Testis (tissue), 3 donors: ENCODE data around the gene SLC5A10. TPM values are rescaled to one million over a fixed set of nuclear protein-coding genes. Genes with fewer than 3 reads are reported as not detected.

Experiments
- DNase-seq: peaks from one replicate; pipeline ENCODE4 v3.0.0-alpha.2; 2019
- H3K27ac ChIP-seq, 2 donors: fragments of 200-600 bp; sonication (generic); one replicate each; pipeline ENCODE4 v1.5.1; 2019
- H3K27me3 ChIP-seq: fragments of 200-600 bp; sonication (generic); one replicate; pipeline ENCODE4 v1.5.1; 2019
- H3K36me3 ChIP-seq: fragments of 200-600 bp; sonication (generic); one replicate; pipeline ENCODE4 v1.5.1; 2017; ENCODE audit warnings: low read depth; ENCODE audit errors: missing control alignments
- H3K4me1 ChIP-seq: fragments of 200-600 bp; sonication (generic); one replicate; pipeline ENCODE4 v1.5.1; 2019
- H3K4me3 ChIP-seq, 2 donors: fragments of 200-600 bp; sonication (generic); one replicate each; pipeline ENCODE4 v1.5.1; 2017 to 2019
- H3K9me3 ChIP-seq: fragments of 200-600 bp; sonication (generic); one replicate; pipeline ENCODE4 v1.5.1; 2017
- CTCF ChIP-seq, 3 experiments: fragments of 450-650 bp in 2 of 3; fragments of 200-600 bp in 1 of 3; sonication (generic) in 1 of 3; IDR thresholded peaks; one replicate each; pipeline ENCODE4 v1.5.1; 2016 to 2019; ENCODE audit warnings: antibody characterized with exemption in 3 of 3, mild to moderate bottlenecking in 2 of 3, moderate library complexity in 1 of 3
- POLR2A ChIP-seq: fragments of 450-650 bp; IDR thresholded peaks from one replicate; pipeline ENCODE4 v1.6.1; 2017; ENCODE audit warnings: antibody characterized with exemption, mild to moderate bottlenecking, moderate library complexity
- WGBS, 2 donors: methylation state at CpG; one replicate each; pipeline ENCODE4 v1.1.5; 2018; 5-methylcytosine and 5-hydroxymethylcytosine counted together
- intact Hi-C: fragments of 100-400 bp; cut with DNase I; formaldehyde crosslinking; loops from one replicate; pipeline ENCODE4 v1.15.1; 2023; ENCODE audit warnings: low total_unique reads
- polyA plus RNA-seq: library from polyadenylated mRNA; stranded (reverse); fragments of 350-450 nt; fragmentation: Illumina TruSeq; extraction: RNeasy Lipid Tissue Mini Kit (QIAGEN cat#74804); gene quantifications from one replicate; pipeline ENCODE4 v1.2.3, GENCODE V29; 2014; ENCODE audit warnings: low read depth, low replicate concordance; ENCODE audit not compliant: insufficient read depth
- total RNA-seq, 2 donors: library from RNA; depleted of rRNA; stranded (reverse); fragments of >200 nt; gene quantifications; one replicate each; pipeline ENCODE4 v1.2.3, GENCODE V29; 2016

SLC5A10 gene
- total and polyA plus RNA-seq, 3 donors from 2014 or later: 0.98 to 1.1 (median 1.1) TPM

DNA sequence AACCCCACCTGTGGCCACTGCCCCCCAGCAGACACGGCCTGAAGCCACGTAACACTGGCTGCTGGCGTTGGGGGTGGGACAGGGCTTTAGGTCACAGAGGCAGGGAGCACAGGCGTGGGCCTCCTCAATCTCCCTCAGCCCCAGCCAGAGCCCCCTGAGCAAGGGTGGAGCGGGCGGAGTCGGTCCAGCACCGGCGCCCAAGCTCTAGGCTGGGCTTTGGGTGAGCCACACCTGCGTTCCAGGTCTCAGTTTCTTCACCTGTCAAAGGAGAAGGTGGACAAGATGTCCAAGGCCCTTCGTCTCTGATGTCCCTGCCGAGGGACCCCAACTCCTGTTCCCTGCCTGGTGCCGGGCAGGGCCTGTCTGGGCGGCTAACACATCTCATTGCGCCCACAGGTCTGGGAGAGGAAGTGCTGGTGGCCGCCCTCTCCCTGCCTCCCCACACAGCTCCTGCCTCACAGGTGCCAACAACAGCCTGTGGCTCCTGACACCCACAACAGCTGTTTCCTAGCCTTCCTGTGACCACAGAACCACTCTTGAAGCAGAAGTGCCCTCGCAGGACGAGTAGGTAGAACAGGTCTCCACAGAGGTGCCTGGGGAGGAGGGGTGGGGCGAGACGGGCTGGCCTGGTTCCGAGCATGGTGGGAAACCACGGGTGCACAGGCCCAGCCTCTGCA is 40.6 kb downstream of the SLC5A10 start:
- TF ChIP-seq POLR2A (no peak), CTCF (IDR thresholded peaks at IDR 0.05) (no peak)
- Histone ChIP-seq H3K36me3 (no peaks in the 10 kb centered on the region), H3K27ac (no peak overlapping the region), H3K4me3 (no peak overlapping the region), H3K9me3 (no peaks in the 10 kb centered on the region), H3K27me3 (no peaks in the 10 kb centered on the region), H3K4me1 (no peaks in the 10 kb centered on the region)
- intact Hi-C loops: no loop called here
- WGBS, 2 donors: 86 to 100% methylated on average over 5 to 22 of the region's 22 CpGs
- DNase-seq: no peak

- Histone ChIP-seq H3K4me1 (no peaks in the 10 kb centered on the region), H3K36me3 (no peaks in the 10 kb centered on the region), H3K27ac (no peak overlapping the region), H3K4me3 (no peak overlapping the region), H3K9me3 (no peaks in the 10 kb centered on the region), H3K27me3 (no peaks in the 10 kb centered on the region)
- intact Hi-C loops: no loop called here
- WGBS, 2 donors: 49 to 66% methylated on average over 10 to 16 of the region's 16 CpGs
- no peak for DNase-seq
- no peak for TF ChIP-seq CTCF (IDR thresholded peaks at IDR 0.05)
- no peak for TF ChIP-seq POLR2A
These were observed 42.1 kb downstream of the SLC5A10 start for GRCh38 chr17:18993905-18994526.

GRCh38 chr17:18994631-18995030 is 42.7 kb downstream of the SLC5A10 start:
- no peak for DNase-seq
- TF ChIP-seq CTCF (IDR thresholded peaks at IDR 0.05) (no peak), POLR2A (no peak)
- H3K36me3 ChIP-seq: no peaks in the 10 kb centered on the region
- no peaks in the 10 kb centered on the region for H3K27me3 ChIP-seq
- no peak overlapping the region for H3K27ac ChIP-seq
- H3K4me1 ChIP-seq: no peaks in the 10 kb centered on the region
- intact Hi-C loops: no loop called here
- no peaks in the 10 kb centered on the region for H3K9me3 ChIP-seq
- WGBS, 2 donors: 48% methylated on average over 1 of the region's 1 CpG
- no peak overlapping the region for H3K4me3 ChIP-seq

DNA sequence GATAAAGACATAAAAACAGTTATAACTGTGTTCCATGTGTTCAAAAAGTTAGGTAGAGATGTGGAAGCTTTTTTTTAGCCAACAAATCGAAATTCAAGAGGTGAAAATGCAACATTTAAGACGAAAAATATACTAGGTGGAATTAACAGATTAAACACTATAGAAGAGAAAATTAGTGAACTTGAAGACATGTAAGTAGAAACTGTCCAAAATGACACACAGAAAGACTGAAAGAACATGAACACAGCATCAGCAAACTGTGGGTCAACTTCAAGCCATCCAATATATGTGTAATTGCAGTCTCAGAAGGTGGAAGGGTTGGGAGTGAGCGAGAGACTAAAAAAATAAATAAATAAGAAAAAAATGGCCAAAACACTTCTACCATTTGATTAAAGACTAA is 43.3 kb downstream of the SLC5A10 start:
- 93 to 95% methylated on average over 3 of the region's 3 CpGs for WGBS, 2 donors
- intact Hi-C loops: no loop called here

More for the DNA sequence above, 43.3 kb downstream of the SLC5A10 start:
- Histone ChIP-seq H3K27ac (no peak overlapping the region), H3K27me3 (no peaks in the 10 kb centered on the region), H3K4me3 (no peak overlapping the region), H3K4me1 (no peaks in the 10 kb centered on the region), H3K36me3 (no peaks in the 10 kb centered on the region), H3K9me3 (no peaks in the 10 kb centered on the region)
- no peak for DNase-seq
- TF ChIP-seq CTCF (IDR thresholded peaks at IDR 0.05): no peak
- no peak for TF ChIP-seq POLR2A
